ENCODE measurements around the gene EIF3K.

Gene EIF3K

DNA sequence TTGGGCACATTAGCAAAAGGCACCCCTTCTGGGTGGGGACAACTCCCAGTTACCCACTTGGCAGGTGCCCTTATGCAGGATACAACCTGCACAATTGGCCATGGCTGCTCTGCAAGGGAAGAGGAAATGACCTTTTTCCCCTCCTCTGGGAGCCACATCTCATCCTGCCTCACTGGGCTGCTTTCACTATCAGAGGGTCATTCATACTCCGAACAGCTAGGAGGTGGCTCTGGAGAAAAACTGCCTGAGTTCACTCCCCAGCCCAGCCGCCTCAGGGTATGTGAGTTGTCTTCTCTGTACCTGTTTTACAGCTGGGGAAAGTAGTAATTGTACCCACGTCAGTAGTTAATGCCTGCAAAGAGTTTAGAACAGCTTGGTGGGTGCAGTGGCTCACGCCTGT is 21.4 kb downstream of the EIF3K start:
- H2BK15ac ChIP-seq (ENCODE audit: low read depth, poor library complexity, severe bottlenecking) = no peak overlapping the region
- H3K79me1 ChIP-seq (replicated peaks; ENCODE audit: low read length, poor library complexity, severe bottlenecking) = peaks cover 10% of the 10 kb centered on the region
- H3K4me3 ChIP-seq (ENCODE audit: insufficient read depth in 1 of 2, low read depth in 1 of 2, low read length in 2 of 2) = no peak overlapping the region
- H3K36me3 ChIP-seq (ENCODE audit: control insufficient read depth in 1 of 2, insufficient read depth in 2 of 2, low read depth in 1 of 2, low read length in 2 of 2) = peaks cover 13 to 17% of the 10 kb centered on the region in 2 experiments
- H3K4ac ChIP-seq (ENCODE audit: low read depth in 1 of 2, low read length in 2 of 2) = no peak overlapping the region
- H3K14ac ChIP-seq (ENCODE audit: low read length in 2 of 2) = no peak overlapping the region
- H2BK5ac ChIP-seq (ENCODE audit: low read depth, low read length, poor library complexity, severe bottlenecking) = no peak overlapping the region
- H3K9ac ChIP-seq (ENCODE audit: low read length) = no peak overlapping the region
- no peak overlapping the region for H2AFZ ChIP-seq (ENCODE audit: low read depth, low read length)
- H3K27me3 ChIP-seq (ENCODE audit: control insufficient read depth in 1 of 2, insufficient read depth in 1 of 2, low read length in 2 of 2) = no peaks in the 10 kb centered on the region
- H4K91ac ChIP-seq (ENCODE audit: low read length) = no peak overlapping the region
- no peak overlapping the region for H2BK12ac ChIP-seq (ENCODE audit: low read length in 2 of 2)
- H2BK120ac ChIP-seq (ENCODE audit: low read depth, low read length) = no peak overlapping the region
- no peaks in the 10 kb centered on the region for H3K9me3 ChIP-seq (ENCODE audit: control insufficient read depth, low read length)
- H3K23ac ChIP-seq (ENCODE audit: low read length in 2 of 2) = no peak overlapping the region
- no peak overlapping the region for H3K18ac ChIP-seq (ENCODE audit: low read depth in 1 of 2, low read length in 2 of 2)
- no peak for DNase-seq
- H4K8ac ChIP-seq (ENCODE audit: low read length) = no peak overlapping the region
- peaks cover 13% of the 10 kb centered on the region for H3K4me1 ChIP-seq (ENCODE audit: control insufficient read depth, insufficient read depth, low read depth, low read length)
- H2AK5ac ChIP-seq (ENCODE audit: low read length, severe bottlenecking) = no peak overlapping the region
- H3K4me2 ChIP-seq (ENCODE audit: low read length, poor library complexity, severe bottlenecking) = no peak overlapping the region
- no peak overlapping the region for H3K27ac ChIP-seq (ENCODE audit: low read length, poor library complexity, severe bottlenecking)
- 84% methylated on average over 4 of the region's 4 CpGs for WGBS

DNA sequence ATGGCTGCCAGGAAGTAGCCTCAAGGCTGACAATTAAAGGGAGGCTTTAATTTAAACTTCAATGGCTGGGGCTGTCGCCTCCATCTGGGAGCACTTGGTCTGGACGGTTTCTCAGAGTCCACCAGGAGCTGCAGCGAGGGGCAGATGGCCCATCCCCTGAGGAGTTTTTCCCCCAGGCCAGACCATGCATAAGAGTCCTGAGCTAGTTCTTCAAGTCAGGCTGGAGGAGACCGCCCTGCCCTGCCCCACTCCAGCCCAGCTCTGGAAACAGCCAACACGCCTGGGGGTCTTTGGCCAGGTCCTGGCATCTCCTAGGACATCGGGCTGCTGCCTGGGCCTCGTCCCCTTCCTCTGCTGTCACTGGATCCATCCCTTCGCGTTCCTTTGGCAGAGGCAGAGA is 23.2 kb downstream of the EIF3K start:
- no peak overlapping the region for H3K4me3 ChIP-seq (ENCODE audit: insufficient read depth in 1 of 2, low read depth in 1 of 2, low read length in 2 of 2)
- DNase-seq = no peak
- H2BK120ac ChIP-seq (ENCODE audit: low read depth, low read length) = no peak overlapping the region
- no peak overlapping the region for H2BK15ac ChIP-seq (ENCODE audit: low read depth, poor library complexity, severe bottlenecking)
- H3K4me2 ChIP-seq (ENCODE audit: low read length, poor library complexity, severe bottlenecking) = no peak overlapping the region
- peaks cover 3 to 6% of the 10 kb centered on the region in 2 experiments for H3K36me3 ChIP-seq (ENCODE audit: control insufficient read depth in 1 of 2, insufficient read depth in 2 of 2, low read depth in 1 of 2, low read length in 2 of 2)
- no peak overlapping the region for H3K14ac ChIP-seq (ENCODE audit: low read length in 2 of 2)
- H3K9ac ChIP-seq (ENCODE audit: low read length) = no peak overlapping the region
- 91% methylated on average over 8 of the region's 9 CpGs for WGBS
- H4K91ac ChIP-seq (ENCODE audit: low read length) = no peak overlapping the region
- no peaks in the 10 kb centered on the region for H3K27me3 ChIP-seq (ENCODE audit: control insufficient read depth in 1 of 2, insufficient read depth in 1 of 2, low read length in 2 of 2)
- no peak overlapping the region for H3K27ac ChIP-seq (ENCODE audit: low read length, poor library complexity, severe bottlenecking)
- no peak overlapping the region for H3K4ac ChIP-seq (ENCODE audit: low read depth in 1 of 2, low read length in 2 of 2)
- peak overlapping the region in 1 of 2 experiments; percentile 42 for H2BK12ac ChIP-seq (ENCODE audit: low read length in 2 of 2)
- H2BK5ac ChIP-seq (ENCODE audit: low read depth, low read length, poor library complexity, severe bottlenecking) = no peak overlapping the region
- no peak overlapping the region for H4K8ac ChIP-seq (ENCODE audit: low read length)
- H2AK5ac ChIP-seq (ENCODE audit: low read length, severe bottlenecking) = peak overlapping the region; percentile 27
- H3K9me3 ChIP-seq (ENCODE audit: control insufficient read depth, low read length) = no peaks in the 10 kb centered on the region
- peak overlapping the region in 1 of 2 experiments; percentile 40 for H3K23ac ChIP-seq (ENCODE audit: low read length in 2 of 2)
- no peak overlapping the region for H3K18ac ChIP-seq (ENCODE audit: low read depth in 1 of 2, low read length in 2 of 2)
- no peak overlapping the region for H2AFZ ChIP-seq (ENCODE audit: low read depth, low read length)
- H3K79me1 ChIP-seq (replicated peaks; ENCODE audit: low read length, poor library complexity, severe bottlenecking) = peaks cover 7% of the 10 kb centered on the region
- H3K4me1 ChIP-seq (ENCODE audit: control insufficient read depth, insufficient read depth, low read depth, low read length) = peaks cover 9% of the 10 kb centered on the region

- H3K27ac ChIP-seq (ENCODE audit: low read length, poor library complexity, severe bottlenecking) = no peak overlapping the region
These were observed 25.7 kb downstream of the EIF3K start for GRCh38 chr19:38644719-38645118.

GRCh38 chr19:38647368-38647965 is 28.5 kb downstream of the EIF3K start, which contains the start of gene ACTN4:
ACTN4 (plus strand) TSS chr19:38647649; CDS start chr19:38647746, 97 bp downstream.
- H3K9me3 ChIP-seq (ENCODE audit: control insufficient read depth, low read length) = no peaks in the 10 kb centered on the region
- H3K79me1 ChIP-seq (replicated peaks; ENCODE audit: low read length, poor library complexity, severe bottlenecking) = peaks cover 3% of the 10 kb centered on the region
- H3K27me3 ChIP-seq (ENCODE audit: control insufficient read depth in 1 of 2, insufficient read depth in 1 of 2, low read length in 2 of 2) = no peaks in the 10 kb centered on the region
- peak within 1 kb of the TSS in 1 of 2 experiments; percentile 98 for H2BK12ac ChIP-seq (ENCODE audit: low read length in 2 of 2)
- peak within 1 kb of the TSS; percentile 60 for H2AK5ac ChIP-seq (ENCODE audit: low read length, severe bottlenecking)
- H4K8ac ChIP-seq (ENCODE audit: low read length) = peak within 1 kb of the TSS; percentile 87
- H3K36me3 ChIP-seq (ENCODE audit: control insufficient read depth in 1 of 2, insufficient read depth in 2 of 2, low read depth in 1 of 2, low read length in 2 of 2) = no peaks in the 10 kb centered on the region
- H2AFZ ChIP-seq (ENCODE audit: low read depth, low read length) = no peak within 1 kb of the TSS
- peak within 1 kb of the TSS; percentile 77 for H3K27ac ChIP-seq (ENCODE audit: low read length, poor library complexity, severe bottlenecking)
- peak; percentile 95 for DNase-seq
- peak within 1 kb of the TSS; percentile 96 for H4K91ac ChIP-seq (ENCODE audit: low read length)
- H3K4me3 ChIP-seq (ENCODE audit: insufficient read depth in 1 of 2, low read depth in 1 of 2, low read length in 2 of 2) = peak within 1 kb of the TSS; percentile 98 to 100
- under 1% methylated on average over 68 of the region's 77 CpGs for WGBS
- H2BK5ac ChIP-seq (ENCODE audit: low read depth, low read length, poor library complexity, severe bottlenecking) = peak within 1 kb of the TSS; percentile 93
- H3K14ac ChIP-seq (ENCODE audit: low read length in 2 of 2) = peak within 1 kb of the TSS; percentile 89 to 100
- H3K9ac ChIP-seq (ENCODE audit: low read length) = peak within 1 kb of the TSS; percentile 96
- peak within 1 kb of the TSS; percentile 29 for H2BK120ac ChIP-seq (ENCODE audit: low read depth, low read length)
- H3K18ac ChIP-seq (ENCODE audit: low read depth in 1 of 2, low read length in 2 of 2) = peak within 1 kb of the TSS; percentile 97 to 99
- H2BK15ac ChIP-seq (ENCODE audit: low read depth, poor library complexity, severe bottlenecking) = peak within 1 kb of the TSS; percentile 92
- H3K23ac ChIP-seq (ENCODE audit: low read length in 2 of 2) = peak within 1 kb of the TSS; percentile 41 to 100
- H3K4ac ChIP-seq (ENCODE audit: low read depth in 1 of 2, low read length in 2 of 2) = peak within 1 kb of the TSS; percentile 27 to 99
- peaks cover 14% of the 10 kb centered on the region for H3K4me1 ChIP-seq (ENCODE audit: control insufficient read depth, insufficient read depth, low read depth, low read length)
- H3K4me2 ChIP-seq (ENCODE audit: low read length, poor library complexity, severe bottlenecking) = peak within 1 kb of the TSS; percentile 85

More at GRCh38 chr19:38644719-38645118, 25.7 kb downstream of the EIF3K start:
- no peak overlapping the region for H4K91ac ChIP-seq (ENCODE audit: low read length)
- no peak for DNase-seq
- peaks cover 6% of the 10 kb centered on the region for H3K4me1 ChIP-seq (ENCODE audit: control insufficient read depth, insufficient read depth, low read depth, low read length)
- peaks cover 4% of the 10 kb centered on the region for H3K79me1 ChIP-seq (replicated peaks; ENCODE audit: low read length, poor library complexity, severe bottlenecking)
- no peak overlapping the region for H3K4ac ChIP-seq (ENCODE audit: low read depth in 1 of 2, low read length in 2 of 2)
- H3K23ac ChIP-seq (ENCODE audit: low read length in 2 of 2) = no peak overlapping the region
- H2BK15ac ChIP-seq (ENCODE audit: low read depth, poor library complexity, severe bottlenecking) = no peak overlapping the region
- 94% methylated on average over 5 of the region's 8 CpGs for WGBS
- H3K9ac ChIP-seq (ENCODE audit: low read length) = no peak overlapping the region
- no peak overlapping the region for H4K8ac ChIP-seq (ENCODE audit: low read length)
- H2BK12ac ChIP-seq (ENCODE audit: low read length in 2 of 2) = no peak overlapping the region
- no peak overlapping the region for H2BK5ac ChIP-seq (ENCODE audit: low read depth, low read length, poor library complexity, severe bottlenecking)
- H2AK5ac ChIP-seq (ENCODE audit: low read length, severe bottlenecking) = no peak overlapping the region
- no peaks in the 10 kb centered on the region for H3K9me3 ChIP-seq (ENCODE audit: control insufficient read depth, low read length)
- H3K4me3 ChIP-seq (ENCODE audit: insufficient read depth in 1 of 2, low read depth in 1 of 2, low read length in 2 of 2) = no peak overlapping the region
- H3K36me3 ChIP-seq (ENCODE audit: control insufficient read depth in 1 of 2, insufficient read depth in 2 of 2, low read depth in 1 of 2, low read length in 2 of 2) = peaks cover 0 to under 1% of the 10 kb centered on the region in 2 experiments
- H2BK120ac ChIP-seq (ENCODE audit: low read depth, low read length) = no peak overlapping the region
- H2AFZ ChIP-seq (ENCODE audit: low read depth, low read length) = no peak overlapping the region
- H3K18ac ChIP-seq (ENCODE audit: low read depth in 1 of 2, low read length in 2 of 2) = no peak overlapping the region
- H3K27me3 ChIP-seq (ENCODE audit: control insufficient read depth in 1 of 2, insufficient read depth in 1 of 2, low read length in 2 of 2) = no peaks in the 10 kb centered on the region
- no peak overlapping the region for H3K4me2 ChIP-seq (ENCODE audit: low read length, poor library complexity, severe bottlenecking)
- no peak overlapping the region for H3K14ac ChIP-seq (ENCODE audit: low read length in 2 of 2)

Measured in mesenchymal stem cell (in vitro differentiated cells and primary cell).